NOMO-1 treated with DMSO at 0.1 percent for 48 hours (cell line): ENCODE results near the gene KDR.

Experiments
- DNase-seq: peaks from one replicate; lab custom pipeline; 2025; ENCODE audit not compliant: unreplicated experiment; lab: John Stamatoyannopoulos, UW

KDR gene

GRCh38 chr4:55125087-55125721, at the start of gene KDR:
KDR (minus strand) TSS chr4:55125595; CDS start chr4:55125293, 302 bp downstream.
- no peak for DNase-seq

DNA sequence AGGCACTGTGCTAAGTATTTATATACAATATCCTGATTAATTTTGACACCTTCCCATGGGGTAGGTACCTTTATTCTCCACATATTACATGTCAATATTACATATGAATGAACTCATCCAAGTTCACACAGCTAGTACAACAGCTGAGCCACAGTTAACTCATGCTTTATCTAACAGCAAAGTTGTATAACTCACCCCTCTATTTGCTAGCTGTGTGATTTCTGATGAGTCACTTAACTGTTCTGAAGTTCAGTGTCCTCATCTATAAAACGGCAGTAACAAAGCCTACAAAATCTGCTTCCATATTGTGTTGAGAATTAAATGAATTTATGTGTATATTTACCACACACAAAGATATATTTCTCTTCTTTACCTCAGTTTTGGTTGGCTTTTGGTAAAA, 48.2 kb upstream of the KDR start:
- DNase-seq = no peak

DNA sequence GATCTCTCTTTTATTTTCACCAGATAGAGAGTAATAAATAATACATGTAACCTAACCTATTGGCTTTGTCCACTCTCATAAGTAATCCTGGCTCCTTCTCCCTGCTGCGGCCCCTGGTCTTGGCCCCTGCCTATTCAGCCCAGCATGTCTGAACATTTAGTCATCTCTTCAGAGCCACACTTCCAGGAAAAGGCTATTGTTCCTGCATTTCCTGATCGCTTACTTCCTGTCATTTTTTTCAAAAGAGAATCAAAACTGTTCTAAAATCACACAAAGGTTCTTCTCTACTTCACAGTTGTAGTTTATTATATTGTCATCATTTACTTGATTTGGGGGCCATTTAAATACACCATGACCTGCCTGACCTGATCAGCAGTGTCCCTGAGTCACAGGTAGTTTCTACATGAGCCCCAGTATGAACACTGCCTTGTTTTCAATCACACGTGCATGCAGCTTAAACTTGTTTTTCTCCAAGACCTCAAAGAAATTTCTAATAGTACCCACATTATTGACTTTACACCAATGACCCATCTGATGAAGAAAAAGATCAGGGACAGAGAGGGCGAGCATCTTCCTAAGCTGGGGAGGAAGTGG, 47.4 kb upstream of the KDR start:
- DNase-seq = no peak

DNA sequence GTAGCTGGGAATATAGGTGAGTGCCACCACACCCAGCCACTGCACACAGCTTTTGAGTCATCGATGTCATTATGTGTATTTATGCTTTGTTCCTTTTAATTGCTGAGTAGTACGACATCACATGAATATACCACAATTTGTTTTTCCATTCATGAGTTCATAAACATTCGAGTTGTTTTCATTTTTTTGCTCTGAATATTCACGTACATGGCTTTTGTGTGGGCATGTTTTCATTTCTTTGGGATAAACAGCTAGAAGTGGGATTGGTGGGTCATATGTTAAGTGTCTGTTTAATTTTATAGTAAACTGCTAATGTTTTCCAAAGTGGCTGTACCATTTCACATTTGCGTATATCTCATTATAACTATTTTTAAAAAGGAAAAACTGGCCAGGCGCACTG, 45.1 kb upstream of the KDR start:
- DNase-seq = no peak

DNA sequence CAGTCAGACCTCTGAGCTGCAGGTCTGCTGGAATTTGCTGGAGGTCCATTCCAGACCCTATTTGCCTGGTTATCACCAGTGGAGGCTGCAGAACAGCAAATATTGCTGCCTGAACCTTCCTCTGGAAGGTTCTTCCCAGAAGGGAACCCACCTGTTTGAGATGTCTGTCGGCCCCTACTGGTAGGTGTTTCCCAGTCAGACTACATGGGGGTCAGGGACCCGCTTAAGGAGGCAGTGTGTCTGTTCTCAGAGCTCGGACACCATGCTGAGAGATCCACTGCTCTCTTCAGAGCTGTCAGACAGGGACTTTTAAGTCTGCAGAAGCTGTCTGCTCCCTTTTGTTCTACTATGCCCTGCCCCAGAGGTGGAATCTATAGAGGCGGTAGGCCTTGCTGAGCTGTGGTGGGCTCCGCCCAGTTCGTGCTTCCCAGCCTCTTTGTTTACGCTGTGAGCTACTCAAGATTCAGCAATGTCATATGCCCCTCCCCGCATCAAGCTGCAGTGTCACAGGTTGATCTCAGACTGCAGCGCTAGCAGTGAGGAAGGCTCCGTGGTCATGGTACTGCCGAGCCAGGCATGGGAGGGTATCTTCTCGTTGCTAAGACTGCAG, 44.1 kb upstream of the KDR start:
- no peak for DNase-seq

DNA sequence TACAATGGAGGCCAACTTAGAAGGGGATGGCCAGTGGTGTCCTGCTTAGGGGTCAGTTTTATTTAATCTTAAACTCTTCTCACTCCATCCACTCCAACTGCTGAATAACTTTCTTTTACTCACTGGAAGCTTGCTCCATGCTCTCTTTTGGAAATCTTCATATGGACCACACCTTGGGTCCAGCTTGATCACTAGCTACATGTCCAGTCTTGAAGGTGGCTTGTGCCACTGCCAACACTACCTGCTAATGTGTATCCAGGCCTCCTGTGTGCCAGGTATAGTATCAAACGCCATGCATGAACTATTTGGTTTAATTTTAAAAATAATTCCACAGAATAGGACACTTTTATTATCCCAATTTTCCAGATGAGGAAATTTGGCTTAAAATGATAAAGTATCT, 37.0 kb upstream of the KDR start:
- no peak for DNase-seq

DNA sequence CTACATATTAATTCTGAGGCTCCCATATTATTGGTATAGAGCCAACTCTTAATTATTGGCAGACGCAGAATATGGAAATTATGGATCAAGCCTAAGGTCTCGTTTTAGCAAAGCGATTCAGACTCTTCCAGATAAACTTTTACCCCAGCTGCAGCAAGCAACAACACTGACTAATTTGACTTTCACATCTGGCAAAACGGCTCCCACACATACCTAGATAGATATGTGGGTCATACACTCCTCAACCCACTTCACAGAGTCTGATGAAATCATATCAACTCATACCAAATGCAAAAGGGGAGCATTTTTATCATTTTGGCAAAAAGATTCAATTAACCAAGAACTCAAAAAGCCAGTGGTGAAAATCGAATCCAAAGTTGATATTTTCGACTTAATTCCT, 36.3 kb upstream of the KDR start:
- no peak for DNase-seq

DNA sequence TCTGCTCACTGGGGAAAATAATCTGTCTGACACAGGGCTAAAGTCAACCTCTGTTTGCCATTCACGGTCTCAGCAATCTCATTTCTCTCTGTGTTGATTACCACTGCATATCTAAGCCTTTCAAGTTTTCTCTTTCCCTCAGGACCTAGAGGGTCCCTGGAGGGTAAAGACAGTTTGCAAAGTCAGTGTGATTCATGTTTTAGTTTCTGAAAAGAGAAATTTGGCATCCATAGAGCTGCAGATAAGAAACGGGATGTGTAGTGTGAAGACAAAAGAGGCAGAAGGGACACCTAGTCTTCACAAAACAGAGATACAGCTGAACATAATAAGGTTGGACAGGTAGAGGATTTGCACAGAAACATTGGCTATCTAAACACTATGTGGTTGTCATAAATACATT, 34.5 kb upstream of the KDR start:
- DNase-seq = no peak

- DNase-seq = no peak
These were observed 33.6 kb upstream of the KDR start for GRCh38 chr4:55158957-55159356.

GRCh38 chr4:55157559-55158277, 32.3 kb upstream of the KDR start:
- DNase-seq = no peak

DNA sequence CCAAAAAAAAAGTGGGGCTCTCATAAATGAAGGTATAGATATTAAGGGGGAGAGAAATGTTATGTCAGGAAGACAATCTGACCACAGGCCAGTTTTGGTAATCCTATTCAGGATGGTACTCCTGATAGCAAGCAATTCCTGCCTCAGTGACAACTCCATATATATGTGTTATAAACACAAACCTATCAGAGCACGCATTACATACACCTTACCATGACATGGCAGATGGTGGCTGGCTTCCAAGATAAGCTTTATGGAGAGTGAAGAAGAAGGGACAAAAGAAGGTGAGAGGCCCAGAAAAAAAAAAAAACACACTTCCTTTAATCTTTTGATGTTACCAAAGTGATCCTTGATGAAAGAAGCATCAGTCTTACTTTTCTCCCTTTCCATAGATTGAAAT, 29.5 kb upstream of the KDR start:
- DNase-seq = no peak

DNA sequence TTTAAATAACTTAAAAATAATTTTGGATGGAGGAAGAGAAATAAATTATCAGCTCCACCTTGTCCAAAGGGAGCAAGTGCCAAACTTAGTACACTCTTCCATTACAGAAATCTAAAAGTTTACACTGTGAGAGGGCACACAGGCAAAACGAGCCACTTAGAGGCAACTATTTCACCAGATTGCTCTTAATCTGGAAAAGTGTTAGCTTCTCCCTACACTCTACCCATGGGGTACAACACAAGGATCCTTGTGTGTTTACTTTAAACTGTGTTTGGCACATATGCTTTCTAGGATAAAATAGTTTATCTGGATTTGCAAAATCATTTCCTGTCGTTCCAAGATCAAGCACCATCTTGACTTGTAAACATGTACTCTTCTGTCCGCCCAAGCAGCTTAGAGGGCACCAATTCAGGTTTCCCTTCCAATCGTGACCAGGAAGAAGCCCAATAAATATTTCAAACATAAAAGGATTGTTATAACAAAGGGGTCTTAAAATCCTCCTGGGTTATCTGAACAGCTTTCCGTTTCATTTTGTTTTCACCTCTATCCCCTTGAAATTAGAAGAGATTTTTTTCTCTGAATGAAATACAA, 29.0 kb upstream of the KDR start:
- DNase-seq = no peak

- DNase-seq = no peak
These were observed 18.5 kb upstream of the KDR start for GRCh38 chr4:55143858-55144257.

- no peak for DNase-seq
These were observed 13.0 kb upstream of the KDR start for GRCh38 chr4:55138367-55138766.

GRCh38 chr4:55136634-55137033, 11.2 kb upstream of the KDR start:
- no peak for DNase-seq

- DNase-seq = no peak
These were observed 8.6 kb upstream of the KDR start for GRCh38 chr4:55133951-55134350.

GRCh38 chr4:55132775-55133174, 7.4 kb upstream of the KDR start:
- DNase-seq = no peak

DNA sequence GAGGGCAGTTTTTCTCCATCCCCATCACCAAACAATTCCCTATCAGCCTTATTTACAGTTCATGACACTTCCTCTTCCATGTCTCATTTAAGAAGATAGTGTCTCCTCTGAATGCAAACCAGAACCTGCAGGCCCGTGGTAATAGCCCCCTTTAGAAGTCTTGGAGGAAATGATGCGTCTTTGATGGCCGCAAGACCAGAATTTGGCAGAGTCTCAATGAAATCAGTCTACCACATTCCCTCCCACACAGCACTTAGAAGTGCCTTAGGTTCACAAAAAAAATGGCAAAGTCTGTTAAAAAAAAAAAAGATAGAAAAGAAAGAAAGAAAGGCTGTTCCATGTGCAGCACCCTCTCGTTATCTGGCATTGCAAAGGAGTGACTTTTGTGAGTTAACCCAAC, 2.1 kb upstream of the KDR start:
- no peak for DNase-seq

- DNase-seq = no peak
These were observed 1.7 kb upstream of the KDR start for GRCh38 chr4:55127053-55127452.

GRCh38 chr4:55125763-55126541, 557 bp upstream of the KDR start:
- DNase-seq = no peak
